K562 (cell line): Measurements from ENCODE around the gene NF1. TPM values are rescaled to one million over a fixed set of nuclear protein-coding genes. Genes with fewer than 3 reads are reported as not detected.

Source experiments
- ATAC-seq: fragments of 200-7000 bp; cut with Tn5 transposase; 3 replicates; pipeline ENCODE4 v1.9.1; 2020; ENCODE audit warnings: moderate library complexity
- BruUV-seq: library from RNA; stranded (reverse); fragments of 400-500 nt; replicated peaks from 2 replicates; lab custom pipeline; 2021; lab: Mats Ljungman, UMichigan
- CTCF ChIA-PET: fragments of 300-600 bp; formaldehyde crosslinking; extraction: SDS; loops from one replicate; lab custom pipeline; 2021; ENCODE audit warnings: low intra/inter-chr PET ratio; lab: Yijun Ruan, JAX
- POLR2A ChIA-PET: fragments of 300-600, 350-650 bp; sonication (Branson Sonifier 250); formaldehyde crosslinking; extraction: SDS; loops from one replicate; lab custom pipeline; 2021; ENCODE audit warnings: antibody characterized with exemption, inconsistent platforms; lab: Yijun Ruan, JAX
- DNase-seq, 4 experiments: peaks; one replicate each; pipeline versions ENCODE4 v3.0.0 to v3.0.0-alpha.2; 2011 to 2018; ENCODE audit warnings: low spot score in 3 of 4, mixed read lengths in 3 of 4; ENCODE audit errors: extremely low read depth in 1 of 4
- FAIRE-seq: peaks from 2 replicates; lab custom pipeline; 2011; peaks lifted over from hg19 to GRCh38; lab: Jason Lieb, UNC
- H2AFZ ChIP-seq: 2 replicates; pipeline ENCODE4 v1.6.0; 2011; ENCODE audit warnings: low read depth, low read length, control low read depth, inconsistent platforms
- H3K27ac ChIP-seq: fragments of 200-600 bp; 3 replicates; pipeline ENCODE4 v1.8.0; 2011; ENCODE audit warnings: low read depth, mild to moderate bottlenecking, control low read depth, inconsistent platforms, low read length, moderate library complexity, mixed read lengths; ENCODE audit errors: extremely low read depth
- H3K27me3 ChIP-seq, 2 experiments: fragments of 300-600 bp in 1 of 2; 2 replicates in 1 of 2; 3 replicates in 1 of 2; pipeline versions ENCODE4 v1.6.0 to v1.8.0; 2011; ENCODE audit warnings: inconsistent platforms in 2 of 2, low read length in 2 of 2, mild to moderate bottlenecking in 1 of 2, mixed read lengths in 1 of 2, moderate library complexity in 1 of 2; ENCODE audit not compliant: control insufficient read depth in 2 of 2, insufficient read depth in 2 of 2
- H3K36me3 ChIP-seq: fragments of 300-600 bp; 3 replicates; pipeline ENCODE4 v1.8.0; 2011; ENCODE audit warnings: mild to moderate bottlenecking, low read length, inconsistent platforms; ENCODE audit not compliant: control insufficient read depth, insufficient read depth
- H3K4me1 ChIP-seq, 2 experiments: fragments of 200-600 bp in 1 of 2; replicated peaks in 1 of 2; 2 replicates in 1 of 2; 3 replicates in 1 of 2; pipeline versions ENCODE4 v1.5.1 to v1.8.0; 2011; ENCODE audit warnings: inconsistent platforms in 2 of 2, low read length in 2 of 2, mild to moderate bottlenecking in 1 of 2, mixed read lengths in 1 of 2, moderate library complexity in 1 of 2; ENCODE audit not compliant: control insufficient read depth in 2 of 2, insufficient read depth in 2 of 2
- H3K4me2 ChIP-seq: 2 replicates; pipeline ENCODE4 v1.6.1; 2011; ENCODE audit warnings: low read length, control low read depth, inconsistent platforms, mixed read lengths; ENCODE audit not compliant: insufficient read depth
- H3K4me3 ChIP-seq: fragments of 200-600 bp; sonication (generic), shearing (Covaris generic); 2 replicates; pipeline ENCODE4 v1.5.1; 2016; ENCODE audit warnings: control low read depth, inconsistent platforms
- H3K79me2 ChIP-seq: fragments of 200-600 bp; 3 replicates; pipeline ENCODE4 v1.8.0; 2011; ENCODE audit warnings: low read length, inconsistent platforms; ENCODE audit not compliant: control insufficient read depth, insufficient read depth
- H3K9ac ChIP-seq, 2 experiments: 2 replicates each; pipeline versions ENCODE4 v1.6.0 to v1.6.1; 2011; ENCODE audit warnings: low read depth in 2 of 2, low read length in 2 of 2, control low read depth in 1 of 2, inconsistent platforms in 1 of 2, mild to moderate bottlenecking in 1 of 2, mixed read lengths in 1 of 2; ENCODE audit not compliant: insufficient read depth in 1 of 2
- H3K9me1 ChIP-seq: one replicate; pipeline ENCODE4 v1.6.0; 2011; ENCODE audit warnings: inconsistent platforms, mild to moderate bottlenecking, low read length, moderate library complexity; ENCODE audit not compliant: control insufficient read depth, insufficient read depth
- H3K9me3 ChIP-seq: replicated peaks from 2 replicates; pipeline ENCODE4 v1.5.1; 2011; ENCODE audit warnings: low read depth, low read length, inconsistent platforms; ENCODE audit not compliant: control insufficient read depth, insufficient read depth
- H4K20me1 ChIP-seq: replicated peaks from 2 replicates; pipeline ENCODE4 v1.6.1; 2011; ENCODE audit warnings: low read length, inconsistent platforms, mixed read lengths; ENCODE audit not compliant: control insufficient read depth, insufficient read depth
- AFF1 ChIP-seq, 2 experiments: fragments of 450-650 bp; IDR thresholded peaks; 2 replicates each; pipeline ENCODE4 v1.6.1; 2018; ENCODE audit warnings: mild to moderate bottlenecking in 2 of 2, low read depth in 1 of 2; ENCODE audit not compliant: partially characterized antibody in 2 of 2
- ARID4B ChIP-seq: sonication (generic); formaldehyde crosslinking; IDR thresholded peaks from 2 replicates; pipeline ENCODE4 v1.8.0; 2022; ENCODE audit warnings: mild to moderate bottlenecking, missing genetic modification reagents
- FIP1L1 ChIP-seq: fragments of 200-400 bp; formaldehyde crosslinking; IDR thresholded peaks from 2 replicates; pipeline ENCODE4 v1.6.1; 2018; ENCODE audit warnings: mild to moderate bottlenecking, low read depth, low read length; ENCODE audit not compliant: poor library complexity, severe bottlenecking
- KLF1 ChIP-seq: fragments of 450-650 bp; IDR thresholded peaks from 2 replicates; pipeline ENCODE4 v1.6.1; 2016; ENCODE audit warnings: missing genetic modification characterization, missing compliant biosample characterization
- MTA2 ChIP-seq: fragments of 450-650 bp; IDR thresholded peaks from 2 replicates; pipeline ENCODE4 v1.6.1; 2016; ENCODE audit warnings: low read depth
- NR3C1 ChIP-seq: sonication (generic); formaldehyde crosslinking; IDR thresholded peaks from 2 replicates; pipeline ENCODE4 v1.8.1; 2022; ENCODE audit warnings: missing genetic modification reagents
- RBM17 ChIP-seq: fragments of 200-400 bp; formaldehyde crosslinking; IDR thresholded peaks from 2 replicates; pipeline ENCODE4 v1.6.1; 2017; ENCODE audit warnings: low read depth, mild to moderate bottlenecking, low read length, borderline replicate concordance
- SMAD3 ChIP-seq: fragments of 450-650 bp; formaldehyde crosslinking; conservative IDR thresholded peaks from 2 replicates; pipeline ENCODE4 v1.4.0; 2020; ENCODE audit warnings: mild to moderate bottlenecking
- ZNF124 ChIP-seq: sonication (generic); formaldehyde crosslinking; IDR thresholded peaks from 2 replicates; pipeline ENCODE4 v1.8.1; 2022; ENCODE audit warnings: missing genetic modification reagents
- WGBS: fragments of 100-300 bp; shearing (Covaris generic); methylation state at CpG from one replicate; pipeline ENCODE4 v1.1.6; 2016; ENCODE audit warnings: low coverage, mixed read lengths; ENCODE audit not compliant: insufficient coverage; ENCODE audit errors: missing lambda C conversion rate; 5-methylcytosine and 5-hydroxymethylcytosine counted together
- in situ Hi-C: fragments of 300-500 bp; cut with MboI; formaldehyde crosslinking; loops from 4 replicates; pipeline ENCODE4 v1.15.0; 2018; ENCODE audit warnings: inconsistent platforms, mixed read lengths
- intact Hi-C: fragments of 100-400 bp; cut with micrococcal nuclease; formaldehyde crosslinking; loops from 2 replicates; pipeline ENCODE4 v1.14.2; 2022
- polyA plus RNA-seq, 8 experiments: library from polyadenylated mRNA; depleted of rRNA in 4 of 8; stranded (reverse) in 5 of 8; unstranded in 3 of 8; fragments of >200 nt; fragmentation: Nextera tagmentation in 2 of 8; fragmentation: Illumina TruSeq in 1 of 8; extraction: Ambion mirVana in 2 of 8; extraction: Trizol in 1 of 8; gene quantifications; 2 replicates each; pipeline versions ENCODE4 v1.2.1 to v1.2.3, GENCODE V29; 2011 to 2014; ENCODE audit warnings: inconsistent platforms in 1 of 8, missing spikeins in 1 of 8
- total RNA-seq, 7 experiments: library from RNA; depleted of rRNA in 6 of 7; stranded (reverse); fragments of >200 nt in 6 of 7; fragmentation: Illumina TruSeq in 2 of 7; extraction: Trizol in 2 of 7; gene quantifications; 2 replicates each; pipeline versions ENCODE4 v1.2.1 to v1.2.3, GENCODE V29; 2011 to 2021; ENCODE audit warnings: low replicate concordance in 1 of 7

NF1 gene
- total and polyA plus RNA-seq, 9 of the 15 experiments (the other 6 are each of a cell fraction or from before 2014, with no cell fraction given), result 3.4 to 41.9 (median 24.3) TPM

GRCh38 chr17:31318851-31319661 lies 224.3 kb downstream of the NF1 start:
- Histone ChIP-seq H3K27ac (peak overlapping the region; percentile 3; the same call in 1 of the 3 replicates), H4K20me1 (no peaks in the 10 kb centered on the region), H2AFZ (no peak overlapping the region), H3K36me3 (no peaks in the 10 kb centered on the region; the same call in 2 of the 3 replicates), H3K4me3 (no peak overlapping the region), H3K9me1 (no peaks in the 10 kb centered on the region), H3K79me2 (no peaks in the 10 kb centered on the region), H3K9ac (no peak overlapping the region), H3K27me3 (no peaks in the 10 kb centered on the region), H3K4me1 (peaks cover 0 to 14% of the 10 kb centered on the region in 2 experiments; a peak in 3 of 5 replicates), H3K9me3 (no peaks in the 10 kb centered on the region), H3K4me2 (no peak overlapping the region)
- DNase-seq (no peak), FAIRE-seq (no peak), ATAC-seq (no peak)
- ChIA-PET POLR2A (interaction anchor here (1.4 to 1.8 kb wide), 2 partner anchors 9 to 13 kb away, joined by 3 to 4 read pairs; no protein-coding TSS in a partner anchor), CTCF (no interaction called here)
- intact Hi-C loops (no loop called here), in situ Hi-C loops (no loop called here)
- 57% methylated on average over 5 of the region's 5 CpGs for WGBS
- BruUV-seq, result no TSS peak
- TF ChIP-seq ARID4B (CRISPR knock-in tag) (no peak), MTA2 (no peak), FIP1L1 (no peak), AFF1 (IDR thresholded peaks at IDR 0.05; ENCODE audit: low read depth in 1 of 2, partially characterized antibody in 2 of 2) (no peak), NR3C1 (CRISPR knock-in tag) (no peak), KLF1 (no peak), SMAD3 (CRISPR knock-in tag) (no peak), RBM17 (no peak), ZNF124 (no peak)
